Vagina (tissue), 2 donors: ENCODE results near the gene ZNF214.
"Not testable (repeated sequence)": the region's sequence is repeated elsewhere in the genome, so short reads cannot be mapped to it uniquely, and the experiment has no call there.

Experiments
- CTCF ChIP-seq, 3 experiments: fragments of 450-650 bp in 2 of 3; fragments of 200-600 bp in 1 of 3; sonication (generic) in 1 of 3; IDR thresholded peaks; one replicate each; pipeline ENCODE4 v1.5.1; 2017 to 2019; ENCODE audit warnings: antibody characterized with exemption in 3 of 3, mild to moderate bottlenecking in 2 of 3, moderate library complexity in 2 of 3
- POLR2A ChIP-seq, 2 donors: fragments of 450-650 bp; IDR thresholded peaks; one replicate each; pipeline ENCODE4 v1.6.1; 2017; ENCODE audit warnings: antibody characterized with exemption in 2 of 2, mild to moderate bottlenecking in 2 of 2, moderate library complexity in 2 of 2
- POLR2AphosphoS5 ChIP-seq, 2 donors: sonication (generic); formaldehyde crosslinking; IDR thresholded peaks; one replicate each; pipeline ENCODE4 v1.9.0; 2017; ENCODE audit warnings: antibody characterized with exemption in 2 of 2, mild to moderate bottlenecking in 2 of 2, low read depth in 1 of 2; ENCODE audit not compliant: insufficient read depth in 1 of 2

GRCh38 chr11:6969854-6970253 lies 50.3 kb downstream of the ZNF214 start:
- not testable (repeated sequence) for TF ChIP-seq CTCF (IDR thresholded peaks at IDR 0.05); POLR2AphosphoS5 (IDR thresholded peaks at IDR 0.05; ENCODE audit: insufficient read depth in 1 of 2, low read depth in 1 of 2); POLR2A (IDR thresholded peaks at IDR 0.05)
